NCI-H524 treated with DMSO at 0.1 percent for 48 hours (cell line): ENCODE results near the gene B3GNT8.
"Not testable (repeated sequence)": the region's sequence is repeated elsewhere in the genome, so short reads cannot be mapped to it uniquely, and the experiment has no call there.

ENCODE experiments used
- DNase-seq: peaks from one replicate; lab custom pipeline; 2025; lab: John Stamatoyannopoulos, UW

Gene B3GNT8, protein sequence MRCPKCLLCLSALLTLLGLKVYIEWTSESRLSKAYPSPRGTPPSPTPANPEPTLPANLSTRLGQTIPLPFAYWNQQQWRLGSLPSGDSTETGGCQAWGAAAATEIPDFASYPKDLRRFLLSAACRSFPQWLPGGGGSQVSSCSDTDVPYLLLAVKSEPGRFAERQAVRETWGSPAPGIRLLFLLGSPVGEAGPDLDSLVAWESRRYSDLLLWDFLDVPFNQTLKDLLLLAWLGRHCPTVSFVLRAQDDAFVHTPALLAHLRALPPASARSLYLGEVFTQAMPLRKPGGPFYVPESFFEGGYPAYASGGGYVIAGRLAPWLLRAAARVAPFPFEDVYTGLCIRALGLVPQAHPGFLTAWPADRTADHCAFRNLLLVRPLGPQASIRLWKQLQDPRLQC

DNA sequence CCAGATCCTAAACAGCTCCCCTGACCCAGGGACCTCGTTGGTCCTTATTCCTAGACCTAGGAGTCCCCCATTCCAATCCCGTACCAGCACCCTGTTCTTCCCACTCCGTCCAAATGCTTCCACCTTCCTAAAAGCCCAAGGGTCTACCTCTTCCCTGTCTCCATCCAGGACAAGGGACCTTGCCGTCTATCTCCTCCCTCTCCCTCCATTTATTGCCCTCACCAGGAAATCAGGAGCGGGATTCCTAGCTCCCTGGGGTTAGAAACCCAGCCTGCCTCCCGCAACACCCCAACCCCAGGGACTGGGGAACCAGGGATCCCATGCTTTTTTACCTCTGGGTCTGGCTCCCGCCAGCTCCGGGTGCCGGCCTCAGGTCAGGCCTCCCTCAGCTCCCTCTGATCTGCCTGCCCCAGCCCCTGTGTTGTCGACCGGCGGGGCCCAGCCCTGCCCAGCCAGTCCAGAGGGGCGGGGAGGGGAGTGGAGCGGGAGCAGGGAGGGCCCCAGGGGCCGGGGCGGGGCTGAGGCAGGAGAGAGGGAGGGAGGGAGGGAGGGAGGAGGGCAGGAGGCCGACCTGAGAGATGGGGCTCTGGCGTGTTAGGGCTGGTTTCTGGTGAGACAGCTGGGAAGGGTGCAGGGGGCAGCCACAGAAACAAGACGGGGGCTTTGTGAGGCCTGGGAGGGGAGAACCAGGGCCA lies at the start of gene B3GNT8:
Gene B3GNT8 (minus strand): TSS at position 423 of the 695 bp plus-strand sequence. CDS start 596 bp downstream, outside the sequence.
- no peak for DNase-seq

DNA sequence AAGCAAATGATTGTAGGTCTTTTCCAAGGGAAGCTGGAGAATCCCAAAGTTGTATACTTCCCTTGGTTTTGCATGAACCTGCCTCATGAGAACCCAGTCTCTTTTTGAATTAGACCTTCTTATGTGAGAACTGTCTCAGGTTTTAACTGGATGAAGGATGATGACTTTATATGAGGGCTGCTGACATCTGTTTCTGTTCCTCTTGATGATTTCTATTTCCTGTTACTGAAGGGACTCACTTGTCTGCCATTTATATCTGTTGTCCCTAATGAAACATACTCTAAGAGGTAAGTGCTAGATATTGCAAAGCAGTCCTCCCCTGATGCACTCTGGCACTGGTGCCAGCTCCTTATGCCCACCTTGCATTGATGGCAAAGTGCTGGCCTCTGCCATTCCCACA lies 49.4 kb upstream of the B3GNT8 start:
- no peak for DNase-seq

DNA sequence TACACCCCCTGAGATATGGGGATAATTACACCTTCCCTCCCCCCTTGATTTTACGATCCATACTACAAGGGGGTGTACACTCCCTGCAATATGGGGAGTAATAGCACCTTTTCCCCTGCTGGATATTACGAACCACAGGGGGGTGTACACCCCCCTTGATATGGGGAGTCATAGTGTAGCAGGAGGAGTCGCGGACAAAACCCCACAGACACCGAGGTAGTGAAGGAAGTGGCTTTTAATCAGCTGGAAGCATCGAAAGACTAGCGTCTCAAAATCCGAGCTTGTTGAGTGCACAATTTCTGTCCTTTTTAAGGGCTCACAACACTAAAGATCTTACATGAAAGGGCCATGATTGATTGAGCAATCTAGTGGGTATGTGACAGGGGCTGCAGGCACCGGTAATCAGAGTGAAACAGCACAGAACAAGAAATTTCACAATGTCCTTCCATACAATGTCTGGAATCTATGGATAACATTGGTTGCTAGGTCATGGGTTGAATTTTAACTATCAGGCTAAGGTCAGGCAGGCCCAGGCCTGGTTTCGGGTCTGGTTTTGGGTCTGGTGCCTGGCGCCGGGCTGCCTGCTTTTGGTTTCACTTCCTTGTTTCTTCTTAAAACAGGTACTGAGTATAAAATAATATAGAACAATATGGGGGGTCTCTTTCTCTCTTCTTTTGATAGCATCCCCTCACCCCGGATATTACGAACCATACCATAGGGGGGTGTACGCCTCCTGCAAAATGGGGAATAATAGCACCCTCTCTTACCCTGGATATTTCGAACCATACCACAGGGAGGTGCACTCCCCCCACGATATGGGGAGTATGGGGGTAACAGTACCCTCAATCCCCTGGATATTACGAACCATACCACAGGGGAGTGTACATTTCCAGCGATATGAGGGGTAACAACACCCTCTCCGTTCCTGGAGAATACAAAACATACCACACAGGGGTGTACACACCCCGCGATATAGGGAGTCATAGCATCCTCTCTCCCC lies 36.4 kb upstream of the B3GNT8 start:
- DNase-seq: not testable (repeated sequence)

DNA sequence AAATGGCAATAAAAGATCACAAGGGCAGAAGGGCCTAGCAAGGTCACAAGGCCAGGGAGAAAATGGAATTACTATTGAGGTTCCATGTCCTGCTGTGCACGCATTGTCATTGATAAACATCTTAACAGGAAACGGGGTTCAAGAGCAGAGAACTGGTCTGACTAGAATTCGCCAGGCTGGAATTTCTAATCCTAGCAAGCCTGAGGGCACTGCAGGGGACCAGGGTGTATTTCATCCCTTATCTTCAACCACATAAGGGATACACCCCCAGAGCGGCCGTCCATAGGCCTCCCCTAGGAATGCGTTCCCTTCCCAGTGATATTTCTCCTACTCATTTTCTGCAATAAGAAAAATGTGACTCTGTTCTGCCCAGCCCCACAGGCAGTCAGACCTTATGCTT lies 35.3 kb upstream of the B3GNT8 start:
- no peak for DNase-seq

DNA sequence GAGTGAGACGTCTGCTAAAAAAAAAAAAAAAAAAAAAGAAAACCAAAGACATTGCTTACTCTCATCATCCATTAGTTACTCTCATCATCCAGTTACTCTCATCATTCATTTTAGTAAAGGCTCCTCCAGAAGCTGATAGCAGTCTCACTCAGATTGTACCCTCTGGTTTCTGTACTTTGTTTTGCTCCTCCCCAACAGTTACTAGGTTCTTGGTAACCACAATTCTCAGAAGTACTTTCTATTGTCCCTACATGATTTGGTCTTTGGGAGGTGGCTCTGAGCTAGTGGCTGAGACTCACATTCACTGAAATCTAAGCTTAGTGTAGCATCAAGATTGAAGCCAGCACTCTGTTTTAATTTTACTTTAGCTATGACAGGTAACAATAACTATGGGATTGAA lies 30.1 kb upstream of the B3GNT8 start:
- DNase-seq: no peak

DNA sequence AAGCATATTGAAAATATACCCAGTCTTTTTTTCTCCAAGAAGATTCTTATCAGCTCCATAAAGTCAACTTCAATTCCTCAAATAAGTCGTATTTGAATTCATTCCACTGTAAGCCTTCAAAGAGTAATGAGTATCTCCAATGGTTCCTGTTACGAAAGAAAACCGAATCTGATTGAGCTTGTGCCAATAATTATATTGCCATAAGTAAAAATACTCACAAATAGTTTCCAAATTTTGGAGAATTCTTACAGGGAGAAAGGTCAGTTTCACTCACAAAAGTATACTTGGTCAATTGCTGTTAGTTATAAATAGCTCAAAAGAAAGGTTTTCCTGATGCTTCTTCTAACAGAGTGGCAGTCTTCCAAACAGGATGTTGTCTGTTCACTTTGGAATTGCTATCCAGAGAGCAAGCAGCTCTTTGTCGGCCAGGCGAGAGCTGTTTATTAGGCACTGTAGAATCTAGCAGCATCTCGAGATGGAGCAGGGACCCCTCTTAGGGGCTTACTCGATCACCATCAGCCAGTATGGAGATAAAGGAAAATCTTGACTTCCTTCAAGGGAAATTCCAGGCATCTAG lies 29.3 kb upstream of the B3GNT8 start:
- DNase-seq: no peak

DNA sequence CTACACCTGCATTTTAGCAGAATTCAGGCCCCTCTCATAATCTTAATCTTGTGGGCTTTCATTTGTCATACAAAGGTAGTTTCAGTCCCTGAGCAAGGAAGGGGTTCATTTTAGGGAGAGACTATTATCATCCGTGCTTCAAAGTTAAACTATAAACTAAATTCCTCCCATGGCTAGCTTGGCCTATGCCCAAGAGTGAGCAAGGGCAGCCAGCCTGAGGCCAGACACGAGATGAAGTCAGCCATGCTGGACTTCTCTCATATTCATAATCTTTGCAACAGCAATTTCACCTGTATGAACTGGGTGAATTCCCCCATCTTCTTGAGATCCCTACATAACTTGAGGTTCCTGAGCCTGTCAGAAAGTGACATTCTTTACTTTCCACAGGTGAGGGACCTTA lies 28.8 kb upstream of the B3GNT8 start:
- no peak for DNase-seq

DNA sequence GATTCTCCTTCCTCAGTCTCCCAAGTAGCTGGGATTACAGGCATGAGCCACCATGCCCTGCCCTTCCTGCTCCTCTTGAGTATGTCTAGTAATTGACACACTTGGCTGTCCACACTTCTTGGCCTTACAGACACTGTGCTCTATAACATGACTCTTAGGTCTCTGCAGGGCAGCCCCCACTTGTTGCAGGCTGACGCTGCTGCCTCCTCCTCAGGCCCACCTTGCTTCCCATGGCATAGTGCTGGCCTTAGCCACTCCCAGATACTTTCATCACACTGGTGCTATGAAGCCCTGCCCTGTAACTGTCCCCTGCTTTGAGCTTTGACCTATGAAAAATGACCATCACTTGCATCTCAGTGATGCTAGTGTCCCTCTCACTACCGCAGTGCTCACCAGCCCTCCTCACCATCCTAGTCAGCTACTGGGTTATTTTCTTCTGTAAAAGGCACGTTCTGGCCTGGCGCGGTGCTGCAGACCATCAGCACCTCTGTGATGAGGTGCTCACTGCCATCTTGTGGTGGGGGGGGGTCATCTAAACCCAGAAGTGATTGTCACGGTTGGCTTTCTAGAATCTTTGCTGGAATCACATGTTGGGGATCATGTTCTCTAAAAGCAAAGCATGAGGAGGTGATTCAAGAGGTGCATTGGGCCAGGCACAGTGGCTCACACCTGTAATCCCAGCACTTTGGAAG lies 25.6 kb upstream of the B3GNT8 start:
- DNase-seq: no peak

DNA sequence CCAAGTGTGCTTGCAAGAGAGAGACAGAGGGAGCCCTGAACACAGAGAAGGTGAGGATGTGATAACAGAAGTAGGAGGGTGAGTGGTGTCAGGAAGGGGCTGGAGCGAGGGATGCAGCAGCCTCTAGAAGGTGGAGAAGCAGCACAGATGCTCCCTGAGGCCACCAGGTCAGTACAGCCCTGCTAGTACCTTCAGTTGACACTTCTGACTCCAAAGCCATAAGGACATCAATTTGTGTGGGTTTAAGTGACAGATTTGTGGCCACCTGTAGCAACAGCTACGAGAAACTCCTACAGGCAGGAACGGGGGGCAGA lies 22.6 kb upstream of the B3GNT8 start:
- DNase-seq: no peak

DNA sequence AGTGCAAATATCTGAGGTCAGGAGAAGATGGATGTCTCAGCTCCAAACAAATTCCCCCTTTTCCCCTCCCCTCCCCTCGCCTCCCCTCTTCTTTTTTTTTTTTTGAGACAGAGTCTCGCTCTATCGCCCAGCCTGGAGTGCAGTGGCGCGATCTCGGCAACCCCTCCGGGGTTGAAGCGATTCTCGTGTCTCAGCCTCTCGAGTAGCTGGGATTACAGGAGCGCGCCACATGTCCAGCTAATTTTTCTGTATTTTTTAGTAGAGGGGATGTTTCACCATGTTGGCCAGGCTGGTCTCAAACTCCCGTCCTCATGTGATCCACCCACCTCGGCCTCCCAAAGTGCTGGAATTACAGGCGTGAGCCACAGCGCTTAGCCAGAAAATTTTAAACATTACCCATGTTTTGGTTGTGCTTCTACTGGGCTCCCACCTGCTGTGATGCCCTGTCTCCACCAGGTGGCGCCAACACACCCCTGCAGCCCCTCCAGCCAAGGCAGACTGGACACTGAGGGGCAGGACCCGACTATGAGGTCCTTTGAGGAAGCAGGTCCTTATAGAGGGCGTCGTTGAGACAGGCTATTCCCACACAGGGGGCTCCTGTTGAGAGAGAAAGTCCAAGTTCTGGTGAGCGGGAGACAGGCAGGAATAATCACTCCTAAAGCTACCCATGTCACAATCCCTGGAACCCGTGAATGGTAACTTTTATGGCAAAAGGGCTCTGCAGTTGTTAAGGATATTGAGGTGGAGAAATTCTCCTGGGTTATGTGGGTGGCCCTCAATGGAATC lies 22.1 kb upstream of the B3GNT8 start:
- DNase-seq: no peak

DNA sequence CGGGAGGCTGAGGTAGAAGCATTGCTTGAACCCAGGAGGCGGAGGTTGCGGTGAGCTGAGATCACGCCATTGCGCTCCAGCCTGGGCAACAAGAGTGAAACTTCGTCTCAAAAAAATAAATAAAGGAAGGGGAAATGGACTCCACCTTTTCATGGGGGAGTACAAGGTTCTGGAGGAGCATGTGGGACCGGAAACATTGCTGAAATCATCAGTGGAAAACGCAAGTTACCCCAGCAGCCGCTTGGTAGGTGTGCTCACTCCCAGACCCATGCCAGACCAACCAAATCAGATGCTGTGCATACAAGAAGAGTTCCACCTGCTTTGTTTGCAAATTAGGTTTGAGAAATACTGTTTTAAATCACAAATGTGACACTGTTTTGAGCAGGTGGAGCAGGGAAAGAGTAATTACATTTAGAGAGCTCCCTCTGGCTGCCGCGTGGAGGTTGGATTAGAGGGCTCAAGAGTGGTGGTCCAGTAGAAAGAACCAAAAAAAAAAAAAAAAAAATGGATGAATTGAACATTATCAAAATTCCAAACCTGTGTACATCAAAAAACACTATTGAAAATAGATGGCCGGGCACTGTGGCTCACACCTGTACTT lies 20.7 kb upstream of the B3GNT8 start:
- DNase-seq: no peak

DNA sequence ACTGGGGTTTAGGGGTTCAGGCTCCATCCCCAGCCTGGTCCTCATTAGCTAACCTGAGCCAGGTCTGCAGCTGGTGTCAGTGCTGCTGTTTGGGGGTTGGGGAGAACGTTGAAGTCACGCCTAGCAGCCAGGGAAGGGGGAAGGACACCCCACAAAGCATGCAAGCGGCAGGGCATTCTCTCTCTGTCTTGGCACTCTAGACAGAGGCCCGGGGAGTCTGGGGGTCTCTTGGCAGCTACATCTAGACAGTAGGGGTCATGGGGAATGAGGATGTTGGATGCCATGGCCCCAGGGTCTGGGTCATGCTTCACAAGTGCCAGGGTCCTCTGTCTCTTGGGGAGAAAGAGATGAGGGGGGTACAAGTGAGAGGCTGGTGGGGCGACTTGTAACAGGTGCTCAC lies 18.4 kb upstream of the B3GNT8 start:
- no peak for DNase-seq

DNA sequence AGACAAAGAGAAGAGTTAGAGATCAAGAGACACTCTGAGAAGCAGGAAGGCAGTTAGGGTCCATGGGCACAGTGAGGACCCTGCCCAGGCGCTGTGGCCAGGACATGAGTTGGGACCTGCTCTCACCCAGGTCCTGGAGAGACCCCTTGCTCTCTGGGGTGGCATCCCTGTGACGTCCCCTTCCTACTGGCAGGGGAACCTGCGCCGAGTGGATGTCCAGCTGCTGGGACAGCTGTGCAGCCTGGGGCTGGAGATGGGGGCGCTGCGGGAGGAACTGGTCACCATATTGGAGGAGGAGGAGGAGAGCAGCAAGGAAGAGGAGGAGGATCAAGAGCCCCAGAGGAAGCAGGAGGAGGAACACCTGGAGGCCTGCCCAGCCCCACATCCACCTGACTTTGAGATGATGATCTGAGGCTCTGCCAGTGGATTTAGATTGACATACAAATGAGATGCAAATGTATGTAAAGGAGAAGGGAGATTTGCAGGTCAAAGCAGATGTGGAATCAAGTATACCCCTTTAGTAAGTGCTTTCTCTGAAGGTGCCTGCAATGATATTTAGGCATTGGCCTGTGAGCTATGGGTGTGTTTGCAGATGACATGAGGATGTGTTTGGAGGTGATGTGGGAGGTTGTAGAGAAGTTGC lies 16.8 kb upstream of the B3GNT8 start:
- DNase-seq: no peak

DNA sequence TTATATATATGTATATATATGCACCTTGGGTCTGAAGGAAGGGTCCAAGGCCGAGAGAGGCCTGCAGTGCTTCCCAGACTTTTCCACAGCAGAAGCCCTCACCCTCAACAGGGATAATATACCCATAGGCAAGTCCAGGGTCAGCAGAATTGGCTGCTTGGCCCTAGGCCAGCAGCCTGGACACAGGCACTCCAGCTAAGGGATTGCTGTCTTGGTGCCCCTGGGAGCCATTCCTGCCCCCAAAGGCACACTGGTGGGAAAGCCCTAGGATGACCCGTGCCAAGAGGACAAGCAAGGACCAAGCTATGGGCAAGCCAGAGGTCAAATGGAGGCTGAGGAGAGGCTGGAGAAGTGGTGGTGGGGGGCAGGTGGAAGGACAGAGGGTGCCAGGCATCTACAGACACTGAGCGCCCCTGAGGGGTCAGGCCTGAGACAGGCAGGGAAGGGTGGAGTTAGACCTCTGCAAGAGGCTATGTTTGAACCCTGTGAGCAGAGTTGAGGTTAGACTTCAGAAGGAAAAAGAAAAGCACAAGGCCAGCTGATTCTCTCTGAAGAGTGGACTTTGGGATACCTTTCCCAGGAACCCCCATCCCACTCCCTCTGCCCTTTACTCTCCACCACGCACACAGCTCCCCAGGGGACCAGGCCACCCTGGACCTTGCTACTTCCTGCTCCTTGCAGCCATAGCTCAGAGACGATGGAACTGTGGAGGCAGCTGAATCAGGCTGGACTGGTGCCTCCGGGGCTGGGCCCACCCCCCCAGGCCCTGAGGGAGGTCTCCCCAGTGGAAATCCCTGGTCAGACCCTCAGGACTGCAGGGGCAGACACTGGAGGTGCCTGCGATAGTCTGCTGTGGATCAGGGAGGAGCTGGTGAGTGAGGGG lies 15.5 kb upstream of the B3GNT8 start, which contains the start of gene ERICH4:
Gene ERICH4 (plus strand): TSS at position 684 of the 883 bp plus-strand sequence. CDS start 14 bp downstream, at position 698.
- no peak for DNase-seq

DNA sequence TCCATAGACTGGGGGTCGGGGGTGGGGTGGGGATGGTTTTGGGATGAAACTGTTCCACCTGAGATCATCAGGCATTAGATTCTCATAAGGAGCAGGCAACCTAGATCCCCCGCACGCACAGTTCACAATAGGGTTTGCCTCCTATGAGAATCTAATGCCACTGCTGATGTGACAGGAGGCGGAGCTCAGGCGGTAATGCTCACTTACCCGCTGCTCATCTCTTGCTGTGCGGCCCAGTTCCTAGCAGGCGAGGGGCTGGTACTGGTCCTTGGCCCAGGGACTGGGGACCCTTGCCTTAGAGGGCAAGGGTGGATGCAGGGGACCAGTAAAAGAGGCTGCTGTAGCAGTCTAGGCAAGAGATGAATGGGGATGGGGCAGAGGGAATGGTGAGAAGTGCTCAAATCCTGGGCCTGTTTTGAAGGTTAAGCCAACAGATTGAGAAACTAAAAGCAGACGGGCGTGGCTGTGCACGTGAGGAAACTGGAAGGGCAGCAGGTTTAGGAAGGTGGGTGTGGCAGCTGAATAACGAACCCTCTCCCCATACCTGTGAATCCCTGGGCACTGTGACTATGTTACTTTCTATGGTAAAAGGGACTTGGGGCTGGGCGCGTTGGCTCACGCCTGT lies 14.3 kb upstream of the B3GNT8 start:
- DNase-seq: no peak

DNA sequence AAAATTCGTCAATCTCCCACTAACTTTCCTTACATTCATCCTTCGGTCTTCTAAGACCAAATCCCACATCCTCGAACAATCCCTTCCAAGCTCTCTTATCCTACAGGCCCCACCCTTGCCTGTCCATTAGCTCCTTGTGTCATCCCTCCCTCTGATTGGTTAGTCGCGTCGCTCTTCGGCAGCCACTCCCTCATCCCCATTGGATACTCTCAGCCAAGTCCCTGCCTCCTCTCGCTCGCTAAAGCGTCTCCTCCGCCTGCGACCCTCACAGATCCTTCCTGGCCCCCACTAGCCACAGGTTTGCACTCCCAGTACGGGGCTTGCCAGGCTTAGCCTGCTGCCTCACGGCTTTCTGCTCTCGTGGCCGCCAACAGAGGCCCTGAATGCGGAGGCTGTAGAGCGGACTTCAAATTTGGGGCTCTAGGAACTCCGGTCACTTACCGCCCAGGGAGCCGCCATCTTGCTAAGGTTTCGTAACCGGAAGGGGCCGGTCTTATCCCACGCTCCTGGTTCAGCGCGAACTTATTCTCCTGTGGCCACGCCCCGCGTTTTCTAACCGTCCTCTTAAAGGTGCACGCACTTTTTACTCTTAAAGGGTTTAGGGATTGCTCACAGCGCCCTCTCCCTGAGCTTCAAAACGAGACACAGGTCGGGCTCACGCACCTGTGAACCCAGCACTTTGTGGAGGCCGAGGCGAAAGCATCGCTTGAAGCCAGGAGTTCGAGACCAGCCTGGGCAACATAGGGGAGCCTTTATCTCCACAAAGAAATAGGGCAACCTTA lies 12.5 kb upstream of the B3GNT8 start, which contains the start of gene DMAC2:
Gene DMAC2 (minus strand): TSS at position 472 of the 782 bp plus-strand sequence. CDS start 13 bp downstream, at position 459.
- peak; percentile 97 for DNase-seq

DNA sequence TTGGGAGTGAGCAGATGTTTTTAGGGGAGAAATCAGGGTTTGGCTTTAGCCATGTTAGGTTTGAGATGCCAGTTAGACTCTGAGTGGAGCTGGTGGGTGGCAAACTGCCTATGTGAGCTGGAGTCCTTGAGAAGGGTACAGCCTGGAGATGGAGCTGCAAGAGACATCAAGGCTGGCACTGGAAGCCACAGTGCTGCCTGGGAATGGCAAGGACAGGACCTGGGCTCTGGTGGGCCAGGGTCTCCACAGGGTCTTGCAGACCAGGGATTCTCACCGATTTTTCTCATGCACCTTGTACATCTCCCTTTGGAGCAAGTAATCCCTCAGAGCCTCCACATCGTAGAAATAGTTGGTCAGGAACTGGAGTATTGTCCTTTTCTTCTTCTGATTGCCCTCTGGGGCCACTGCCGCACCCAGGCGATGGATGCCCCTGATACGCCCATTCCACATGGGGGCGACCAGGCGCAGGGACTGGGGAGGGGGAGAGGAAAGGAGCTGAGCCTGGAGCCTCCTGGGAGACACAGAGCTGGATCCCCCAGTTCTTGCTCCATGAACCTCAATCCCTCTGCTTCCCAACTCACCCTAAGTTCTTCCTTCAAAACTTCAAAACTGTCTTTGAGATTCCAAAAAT lies 10.9 kb upstream of the B3GNT8 start:
- DNase-seq: no peak
